ENCODE results near the gene EOLA1.
"Not testable (repeated sequence)": the region's sequence is repeated elsewhere in the genome, so short reads cannot be mapped to it uniquely, and the experiment has no call there.

Gene EOLA1

DNA sequence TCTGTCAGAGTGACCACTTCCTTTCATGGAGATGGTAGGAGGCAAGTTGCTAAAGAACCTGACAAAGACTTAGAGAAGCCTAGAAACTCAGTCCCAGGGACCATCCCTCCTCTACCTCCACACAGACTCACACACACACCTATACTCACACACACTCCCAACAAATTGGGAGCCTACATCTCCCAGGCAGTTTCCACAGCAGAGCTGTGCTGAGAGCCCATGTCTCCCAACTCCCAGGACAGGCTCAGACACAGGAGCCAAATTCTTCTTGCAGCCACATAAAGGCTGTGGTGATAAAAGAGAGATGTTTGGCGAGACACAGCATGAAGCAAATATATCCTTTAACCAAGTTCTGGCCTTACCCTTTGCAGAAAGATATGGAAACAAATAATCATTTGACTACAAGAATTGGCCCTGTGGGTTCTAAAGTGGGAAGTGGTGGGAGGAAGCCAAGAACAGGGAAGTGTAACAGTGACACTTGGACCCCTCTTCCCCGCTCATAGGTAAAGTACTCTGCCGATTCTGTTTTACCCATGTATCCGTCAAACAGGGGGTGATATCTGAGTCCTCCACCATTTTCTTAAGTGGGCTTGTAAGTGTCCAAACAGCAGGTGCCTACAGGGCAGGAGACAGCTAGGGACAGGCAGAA is 24.7 kb upstream of the EOLA1 start:
- DNase-seq: no peak

DNA sequence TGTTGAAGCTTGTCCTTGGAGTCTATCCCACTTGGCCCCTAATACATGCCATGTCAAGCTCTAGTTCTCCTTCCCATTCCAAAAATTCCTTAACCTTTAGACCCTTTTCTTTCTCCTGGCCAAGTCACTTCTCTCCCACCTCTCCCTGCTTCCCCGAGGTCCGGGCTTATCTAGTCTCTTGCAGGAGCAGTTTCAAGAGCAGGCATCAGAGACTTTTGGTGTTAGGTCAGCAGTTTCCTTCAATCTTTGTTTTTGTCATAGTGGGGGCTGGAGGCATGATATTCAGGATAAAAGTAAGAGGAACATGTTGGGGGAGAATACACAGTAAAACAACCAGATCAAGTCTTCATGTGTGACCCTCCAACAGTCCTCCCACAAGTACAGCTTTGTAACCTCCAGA is 24.2 kb upstream of the EOLA1 start:
- no peak for DNase-seq

DNA sequence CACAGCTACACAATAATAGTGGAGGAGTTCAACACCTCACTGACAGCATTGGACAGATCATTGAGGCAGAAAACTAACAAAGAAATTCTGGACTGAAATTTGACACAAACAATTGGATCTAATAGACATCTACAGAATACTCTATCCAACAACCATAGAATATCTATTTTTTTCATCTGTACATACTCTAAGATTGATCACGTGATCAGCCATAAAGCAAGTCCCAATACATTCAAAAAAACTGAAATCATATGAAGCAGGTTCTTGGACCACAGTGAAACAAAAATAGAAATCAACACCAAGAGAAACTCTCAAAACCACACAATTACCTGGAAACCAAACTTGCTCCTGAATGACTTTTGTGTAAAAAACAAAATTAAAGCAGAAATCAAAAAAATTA is 23.5 kb upstream of the EOLA1 start:
- DNase-seq: no peak

DNA sequence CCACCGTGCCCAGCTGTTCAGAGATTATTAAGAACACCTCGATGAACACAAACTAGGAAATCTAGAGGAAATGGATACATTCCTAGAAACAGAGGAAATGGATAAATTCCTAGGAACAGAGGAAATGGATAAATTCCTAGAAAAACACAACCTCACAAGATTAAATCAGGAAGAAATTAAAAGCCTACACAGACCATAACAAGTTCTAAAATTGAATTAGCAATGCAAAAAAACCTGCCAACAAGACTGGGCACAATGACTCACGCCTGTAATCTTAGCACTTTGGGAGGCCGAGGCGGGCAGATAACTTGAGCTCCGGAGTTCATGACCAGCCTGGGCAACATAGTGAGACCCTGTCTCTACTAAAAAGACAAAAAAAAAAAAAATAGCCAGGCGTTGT is 22.6 kb upstream of the EOLA1 start:
- no peak for DNase-seq

DNA sequence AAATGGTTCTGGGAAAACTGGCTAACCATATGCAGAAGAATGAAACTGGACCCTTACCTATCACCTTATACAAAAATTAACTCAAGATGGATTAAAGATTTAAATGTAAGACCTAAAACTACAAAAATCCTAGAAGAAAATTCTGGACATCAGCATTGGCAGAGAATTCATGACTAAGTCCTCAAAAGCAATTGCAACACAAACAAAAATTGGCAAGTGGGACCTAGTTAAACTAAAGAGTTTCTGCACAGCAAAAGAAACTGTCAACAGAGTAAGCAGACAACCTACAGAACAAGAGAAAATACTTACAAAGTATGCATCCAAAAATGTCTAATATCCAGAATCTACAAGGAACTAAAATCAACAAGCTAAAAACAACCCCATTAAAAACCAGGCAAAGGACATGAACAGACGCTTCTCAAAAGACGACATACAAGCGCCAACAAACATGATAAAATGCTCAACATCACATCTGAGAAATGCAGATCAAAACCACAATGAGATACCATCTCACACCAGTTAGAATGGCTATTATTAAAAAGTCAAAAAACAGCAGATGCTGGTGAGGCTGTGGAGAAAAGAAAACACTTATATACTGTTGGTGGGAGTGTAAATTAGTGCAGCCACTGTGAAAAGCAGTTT is 20.1 kb upstream of the EOLA1 start:
- DNase-seq: not testable (repeated sequence)

DNA sequence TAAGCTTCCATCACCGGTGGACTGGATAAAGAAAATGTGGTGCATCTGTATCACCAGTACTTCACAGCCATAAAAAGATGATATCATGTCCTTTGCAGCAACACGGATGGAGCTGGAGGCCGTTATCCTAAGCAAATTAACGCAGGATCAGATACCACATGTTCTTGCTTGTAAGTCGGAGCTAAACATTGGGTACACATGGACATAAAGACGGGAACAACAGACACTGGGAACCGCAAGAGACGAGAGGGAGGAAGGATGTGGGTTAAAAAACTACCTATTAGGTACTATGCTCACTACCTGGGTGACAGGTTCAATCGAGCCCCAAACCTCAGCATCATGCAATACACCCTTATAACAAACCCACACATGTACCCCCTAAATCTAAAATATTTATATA is 19.4 kb upstream of the EOLA1 start:
- DNase-seq: no peak

DNA sequence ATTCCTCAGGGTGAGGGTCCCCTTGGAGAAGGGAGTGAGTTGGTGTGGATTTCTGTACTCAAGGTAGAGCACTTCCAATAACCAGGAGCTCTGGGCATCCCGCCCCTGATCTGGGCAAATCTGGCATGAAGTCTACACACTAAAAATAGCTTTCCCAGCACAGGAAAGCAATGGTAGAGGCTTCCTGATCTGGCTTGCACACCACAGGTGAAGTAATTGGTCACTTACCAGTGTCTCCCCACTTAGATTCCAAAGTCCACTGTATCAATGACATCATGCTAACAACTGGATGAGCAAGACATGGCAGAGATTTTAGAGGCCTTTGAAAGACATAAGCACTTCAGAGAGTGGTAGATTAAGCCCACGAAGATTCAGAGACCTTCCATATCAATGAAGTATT is 17.9 kb upstream of the EOLA1 start:
- DNase-seq: no peak

DNA sequence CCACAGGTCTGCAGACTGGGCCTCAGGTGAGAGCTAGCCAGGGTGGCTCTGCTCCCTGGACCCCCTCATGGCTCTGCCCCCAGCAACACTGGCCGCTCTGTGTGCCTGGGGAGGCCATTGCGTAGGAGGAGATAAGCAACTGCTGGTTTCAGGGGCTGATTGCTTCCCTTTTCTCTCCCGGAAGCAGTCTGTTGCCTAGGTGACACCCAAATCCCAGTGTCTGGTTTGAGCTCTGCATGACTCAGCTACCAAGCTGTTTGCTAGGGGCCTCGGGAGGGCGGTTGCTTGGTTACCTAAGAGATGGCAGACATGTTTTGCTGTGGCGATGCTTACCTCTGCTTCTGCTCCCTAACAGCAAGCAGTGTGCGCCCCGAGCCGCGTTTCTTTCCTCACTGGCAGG is 15.4 kb upstream of the EOLA1 start:
- not testable (repeated sequence) for DNase-seq

DNA sequence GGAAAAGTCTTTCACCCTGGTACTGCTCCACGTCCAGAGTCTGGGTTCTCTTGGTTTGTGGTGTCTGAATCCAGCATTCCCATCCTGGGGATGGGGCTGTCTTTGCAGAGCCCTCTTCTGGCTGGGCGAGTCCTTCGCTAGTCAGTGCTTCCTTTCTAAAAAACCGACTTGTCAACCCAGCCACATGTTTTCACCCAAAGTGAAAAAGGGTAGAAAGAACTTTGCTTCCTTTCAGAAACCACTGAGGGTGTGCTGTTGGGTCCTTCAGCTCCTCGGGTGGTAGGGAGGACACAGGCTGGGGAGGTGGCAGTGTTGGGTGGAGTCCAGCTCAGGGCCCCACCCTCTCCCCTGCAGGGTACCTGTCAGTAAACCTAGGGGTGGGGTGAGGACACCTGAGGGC is 14.9 kb upstream of the EOLA1 start:
- not testable (repeated sequence) for DNase-seq

DNA sequence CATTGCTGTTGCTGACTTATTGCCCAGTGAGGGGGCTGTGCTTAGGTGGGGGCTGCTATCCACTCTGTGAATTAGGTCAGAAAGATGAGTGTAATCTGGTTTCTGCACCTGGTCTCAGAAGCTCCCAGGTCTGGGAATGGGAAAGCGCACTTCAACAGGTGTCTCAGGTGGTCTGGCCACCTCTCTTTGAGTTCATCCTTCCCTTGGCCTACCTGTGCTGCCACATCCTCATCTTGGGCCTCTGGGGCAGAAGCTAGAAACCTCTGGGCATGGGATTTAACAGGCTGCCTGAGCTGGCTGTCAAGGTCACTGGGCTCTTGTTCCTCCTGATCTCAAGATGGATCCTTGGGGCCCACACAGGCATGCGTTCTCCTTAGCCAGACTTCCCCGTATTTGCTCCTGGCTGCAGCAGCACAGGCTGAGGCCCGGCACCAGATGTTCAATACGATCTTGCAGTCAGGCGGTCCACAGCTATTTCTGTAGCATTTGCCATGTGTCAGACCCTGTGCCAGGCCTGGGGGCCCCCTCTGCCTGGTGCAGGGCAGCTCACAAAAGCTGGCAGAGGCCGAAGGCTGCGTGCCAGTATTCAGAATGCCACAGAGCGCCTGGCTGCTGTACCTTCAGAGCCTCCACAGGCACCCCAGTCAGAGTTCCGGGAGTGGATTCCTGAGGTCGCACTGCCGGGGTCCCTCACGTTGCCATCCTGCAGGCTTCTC is 14.3 kb upstream of the EOLA1 start:
- not testable (repeated sequence) for DNase-seq

DNA sequence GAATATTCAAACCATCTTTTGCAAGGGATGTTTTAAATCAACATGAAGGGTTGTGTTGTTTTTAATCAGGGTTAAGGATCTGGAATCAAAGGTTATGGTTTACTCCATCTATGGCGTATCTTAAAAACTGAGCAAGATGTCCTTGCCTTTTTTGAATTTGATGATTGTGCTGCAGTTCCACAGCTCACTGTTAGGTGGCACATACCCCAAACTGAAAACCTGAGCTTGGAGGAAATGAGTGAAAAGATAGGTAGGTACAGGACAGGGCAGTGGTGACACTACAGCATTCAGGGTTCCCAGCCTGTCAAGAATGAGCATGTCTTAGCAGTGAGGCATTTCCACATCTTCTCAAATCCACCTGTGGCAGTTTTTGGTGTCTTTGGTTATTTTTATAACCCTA is 13.1 kb upstream of the EOLA1 start:
- DNase-seq: no peak

DNA sequence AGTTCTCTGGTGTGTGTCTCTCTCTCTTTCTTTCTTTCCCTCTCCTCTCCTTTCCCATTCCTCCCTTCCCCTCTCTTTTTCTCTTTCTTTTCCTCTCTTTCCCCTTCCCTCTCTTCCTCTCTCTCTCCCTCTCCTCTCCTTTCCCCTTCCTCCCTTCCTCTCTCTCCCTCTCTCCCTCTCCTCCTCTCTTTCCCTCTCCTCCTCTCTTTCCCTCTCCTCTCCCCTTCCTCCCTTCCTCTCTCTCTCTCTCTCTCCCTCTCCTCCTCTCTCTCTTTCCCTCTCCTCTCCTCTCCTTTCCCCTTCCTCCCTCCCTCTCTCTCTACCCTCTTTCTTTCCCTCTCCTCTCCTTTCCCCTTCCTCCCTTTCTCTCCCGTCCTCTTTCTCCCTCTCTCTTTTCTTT is 12.4 kb upstream of the EOLA1 start:
- no peak for DNase-seq

DNA sequence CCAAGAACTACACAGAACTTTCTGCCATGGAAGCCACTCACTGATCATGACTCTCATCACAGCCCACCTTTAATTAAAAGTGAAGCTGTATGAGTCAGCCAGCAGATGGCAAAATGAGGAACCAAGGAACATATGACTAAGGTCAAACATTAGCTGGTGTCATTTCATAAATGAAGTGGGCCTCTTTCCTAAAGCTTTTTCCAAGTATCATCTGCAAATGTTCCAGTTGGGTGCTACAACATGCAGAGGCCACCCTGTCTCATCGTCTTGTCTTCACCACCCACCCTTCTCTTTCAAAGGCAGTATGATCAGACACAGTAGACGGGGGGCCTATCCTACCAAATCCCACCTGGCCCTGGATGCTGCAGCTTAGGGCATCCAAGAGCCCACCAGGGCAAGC is 9.2 kb upstream of the EOLA1 start:
- DNase-seq: no peak

DNA sequence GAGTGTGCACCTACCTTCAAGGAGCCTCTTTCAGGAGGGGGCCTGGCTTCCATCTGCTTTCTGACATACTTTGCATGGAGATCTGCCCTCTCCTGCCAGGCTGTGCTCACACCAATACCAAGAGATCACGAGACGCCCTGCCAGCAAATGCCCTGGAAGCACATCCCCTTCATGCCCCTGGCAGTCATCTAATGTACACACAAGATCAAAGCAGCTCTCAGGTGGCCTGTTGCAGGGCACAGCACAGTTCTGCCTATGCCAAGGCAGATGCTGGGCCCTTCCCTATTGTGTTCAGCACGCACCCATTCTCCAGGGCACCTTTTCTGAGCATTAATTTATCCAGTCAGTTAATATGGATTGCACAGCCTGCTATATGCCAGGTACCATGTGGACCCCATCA is 7.9 kb upstream of the EOLA1 start:
- DNase-seq: not testable (repeated sequence)

DNA sequence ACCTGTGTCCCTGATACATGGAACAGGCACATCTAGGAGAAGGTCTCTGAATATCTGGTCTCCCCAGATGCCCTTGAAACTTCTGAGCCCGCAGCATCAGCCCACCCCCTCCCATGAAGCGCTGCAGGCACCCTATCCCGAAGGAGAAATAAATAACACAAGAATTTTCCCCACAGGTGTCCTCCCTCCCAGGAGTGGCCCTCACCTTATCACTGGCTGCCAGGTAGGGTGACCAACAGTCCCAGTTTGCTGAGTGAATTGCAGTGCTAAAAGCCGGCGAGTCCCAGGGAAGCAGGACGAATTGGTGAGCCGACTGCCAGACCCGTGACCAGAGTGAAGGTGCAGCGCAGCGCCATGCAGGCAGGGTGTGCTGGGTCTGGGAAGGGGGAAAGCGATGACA is 6.8 kb upstream of the EOLA1 start:
- not testable (repeated sequence) for DNase-seq

DNA sequence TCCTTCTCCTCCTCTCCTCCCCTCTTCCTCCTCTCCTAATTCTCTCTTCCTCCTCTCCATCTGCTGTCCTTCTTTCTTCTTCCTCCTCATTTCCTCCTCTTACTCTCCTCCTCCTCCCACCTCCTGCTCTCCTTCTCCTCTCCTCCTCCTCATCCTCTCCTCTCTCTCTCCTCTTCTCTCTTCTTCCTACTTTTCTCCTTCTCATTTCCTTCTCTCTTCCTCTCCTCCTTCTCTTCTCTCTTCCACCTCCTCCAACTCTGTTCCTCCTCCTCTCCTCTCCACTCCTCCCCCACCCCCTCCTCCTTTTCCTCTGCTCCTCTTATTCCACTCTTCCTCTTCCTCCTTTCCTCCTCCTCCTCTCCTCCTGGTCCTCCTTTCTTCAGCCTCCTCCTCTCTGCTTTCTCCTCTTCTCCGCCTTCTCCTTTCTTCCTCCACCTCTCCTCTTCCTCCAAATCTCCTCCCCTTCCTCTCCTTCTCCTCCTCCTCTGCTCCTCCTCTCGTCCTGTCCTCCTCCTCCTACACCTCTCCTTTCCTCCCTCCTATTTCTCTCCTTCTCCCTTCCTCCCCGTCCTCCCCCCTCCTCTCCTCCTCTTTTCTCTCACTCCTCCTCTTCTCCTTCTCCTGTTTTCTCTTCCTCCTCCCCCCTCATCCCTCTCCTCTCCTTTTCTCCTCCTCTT is 5.7 kb upstream of the EOLA1 start:
- DNase-seq: not testable (repeated sequence)

DNA sequence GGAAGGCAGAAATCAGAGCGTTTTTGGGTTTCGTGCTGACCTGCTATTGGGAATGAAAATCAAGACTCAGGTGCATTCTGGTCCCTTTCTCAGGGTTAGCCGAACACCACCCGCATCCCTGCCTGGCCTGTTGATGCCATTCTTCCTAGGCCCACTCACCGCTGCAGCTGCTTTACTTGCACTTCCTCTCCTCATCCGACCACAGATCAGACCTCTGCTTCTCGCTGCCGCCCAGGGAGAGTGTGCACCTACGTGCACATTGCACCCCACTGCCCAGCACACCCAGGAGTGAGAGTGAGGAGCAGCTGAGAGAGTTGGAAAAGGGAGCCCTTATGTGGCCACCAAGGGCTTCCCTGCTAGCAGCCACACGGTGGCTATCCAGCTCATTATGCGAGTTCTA is 3.3 kb upstream of the EOLA1 start:
- not testable (repeated sequence) for DNase-seq

DNA sequence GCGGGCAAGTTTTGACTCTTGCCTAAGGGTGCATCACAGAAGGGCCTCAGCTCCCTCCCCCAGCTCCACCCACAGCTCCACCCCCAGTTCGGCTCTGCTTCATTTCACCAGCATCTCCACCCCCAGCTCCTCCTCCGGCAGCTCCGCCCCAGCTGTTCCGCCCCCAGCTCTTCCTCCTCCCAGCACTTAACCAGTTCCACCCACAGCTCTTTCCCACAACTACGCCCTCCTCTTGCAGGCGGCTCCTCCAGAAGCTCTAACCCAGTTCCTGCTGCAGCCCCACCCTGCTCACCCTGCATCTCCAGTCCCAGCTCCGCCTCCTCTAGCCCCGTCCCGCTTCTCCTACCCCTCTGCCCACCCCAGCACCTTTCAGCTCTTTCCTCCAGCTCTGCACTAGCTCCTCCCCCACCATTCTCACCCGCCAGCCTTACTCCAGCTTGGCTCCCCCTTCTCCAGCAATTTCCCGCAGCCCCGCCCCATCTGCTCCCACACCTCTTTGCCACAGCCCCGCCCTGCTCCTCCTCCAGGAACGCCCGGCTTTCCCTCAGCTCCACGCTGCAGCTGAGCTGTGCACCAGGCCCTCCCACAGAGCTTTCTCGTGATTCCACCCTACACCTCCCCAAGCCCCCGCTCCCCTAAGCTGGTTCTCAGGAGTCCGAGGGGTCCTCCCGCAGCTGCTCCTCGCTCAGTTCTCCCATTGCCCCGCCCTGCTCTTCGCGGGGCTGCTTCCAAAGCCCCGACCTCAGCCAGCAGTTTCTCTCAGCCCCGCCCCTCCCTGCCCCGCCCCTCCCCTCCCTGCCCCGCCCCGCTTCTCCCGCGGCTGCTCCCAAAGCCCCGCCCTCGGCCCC is 1.3 kb upstream of the EOLA1 start:
- peak in 1 of 2 experiments; percentile 16 for DNase-seq

DNA sequence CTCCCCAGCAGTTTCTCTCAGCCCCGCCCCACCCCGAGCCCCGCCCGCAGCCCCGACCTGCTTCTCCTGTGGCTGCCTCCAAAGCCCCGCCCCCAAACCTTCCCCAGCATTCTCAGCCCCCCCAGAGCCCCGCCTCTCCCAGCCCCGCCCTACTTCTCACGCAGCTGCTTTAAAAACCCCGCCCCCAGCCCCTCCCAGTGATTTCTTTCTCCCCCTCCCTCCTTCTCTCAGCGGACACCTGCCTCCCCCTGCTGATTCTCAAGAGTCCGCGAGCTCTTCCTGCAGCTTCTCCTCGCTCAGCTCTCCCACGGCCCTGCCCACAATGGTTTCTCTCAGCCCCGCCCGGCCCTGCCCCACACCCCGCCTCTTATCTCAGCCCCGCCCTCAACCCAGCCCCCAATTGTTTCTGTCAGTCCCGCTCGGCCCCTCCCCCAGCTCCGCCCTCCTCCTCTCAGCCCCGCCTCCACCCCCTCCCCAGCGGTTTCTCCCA is 636 bp upstream of the EOLA1 start:
- no peak for DNase-seq

DNA sequence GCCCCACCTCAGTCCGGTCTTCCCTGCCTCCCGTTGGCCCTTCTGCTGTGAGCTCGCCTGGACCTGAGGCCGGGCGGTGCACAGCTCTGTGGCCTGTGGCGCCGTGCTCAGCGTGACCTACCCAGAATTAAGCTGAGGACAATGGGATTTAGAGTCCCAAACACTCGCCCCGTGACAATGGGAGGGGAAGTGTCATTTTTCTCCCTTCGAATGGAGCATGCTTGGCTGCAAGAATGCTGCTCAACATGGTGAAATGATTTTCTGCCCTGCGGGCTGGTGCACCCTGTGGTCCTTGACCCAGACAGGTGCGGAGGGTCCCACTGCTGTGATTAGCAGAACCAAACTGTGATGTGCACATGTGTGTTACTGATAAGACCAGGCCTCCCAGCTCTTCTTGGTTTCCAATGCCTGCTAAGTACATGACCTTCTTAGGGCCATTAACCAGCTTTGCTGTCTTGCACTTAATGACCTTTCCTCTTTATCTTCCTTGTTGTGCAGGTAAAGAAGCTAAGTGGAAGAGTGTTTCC is 772 bp downstream of the EOLA1 start:
- DNase-seq: no peak

DNA sequence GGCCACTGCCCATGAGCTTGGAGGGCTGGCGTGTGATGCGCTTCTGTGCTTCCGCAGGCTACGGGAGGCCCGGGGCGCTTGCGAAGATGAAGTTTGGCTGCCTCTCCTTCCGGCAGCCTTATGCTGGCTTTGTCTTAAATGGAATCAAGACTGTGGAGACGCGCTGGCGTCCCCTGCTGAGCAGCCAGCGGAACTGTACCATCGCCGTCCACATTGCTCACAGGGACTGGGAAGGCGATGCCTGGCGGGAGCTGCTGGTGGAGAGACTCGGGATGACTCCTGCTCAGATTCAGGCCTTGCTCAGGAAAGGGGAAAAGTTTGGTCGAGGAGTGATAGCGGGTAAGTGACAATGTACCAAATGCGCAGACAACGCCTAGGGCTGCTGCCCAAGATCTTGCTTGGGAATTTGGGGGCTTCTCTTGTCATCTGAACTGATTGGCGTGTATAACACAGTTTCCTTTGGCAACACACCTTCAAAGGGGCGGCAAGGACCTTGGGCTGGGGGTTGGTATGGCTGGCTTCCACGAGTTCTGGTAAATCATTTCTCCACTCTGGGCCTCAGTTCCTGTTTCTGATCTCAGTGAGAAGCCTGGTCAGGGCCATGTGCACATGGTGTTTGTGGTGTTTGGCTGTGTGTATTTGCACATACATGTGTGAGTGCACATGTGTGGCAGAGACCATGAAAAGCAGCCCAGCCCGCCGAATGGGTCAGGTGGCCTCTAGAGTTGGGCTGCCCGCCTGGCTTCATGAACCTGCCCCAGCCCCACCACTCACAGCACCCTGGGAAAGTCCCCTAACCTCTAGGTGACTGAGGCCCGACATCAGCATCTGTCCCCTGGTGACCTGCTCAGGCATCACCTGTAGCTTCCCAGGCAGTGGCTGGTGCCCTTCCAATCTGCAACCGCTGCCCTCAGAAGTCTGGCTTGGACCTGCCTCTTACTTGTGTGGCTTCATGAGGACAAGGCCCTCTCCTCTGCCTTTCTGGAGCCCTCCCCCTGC is 5.0 kb downstream of the EOLA1 start:
- DNase-seq: not testable (repeated sequence)

All from cerebellar nuclear complex (tissue), 1 donor.